Renal pelvis (tissue), 4 donors: ENCODE results near the gene ARL4C. TPM values are rescaled to one million over a fixed set of nuclear protein-coding genes. Genes with fewer than 3 reads are reported as not detected.

Source experiments
- DNase-seq: peaks from one replicate; pipeline ENCODE4 v3.0.0-alpha.2; 2013
- polyA plus RNA-seq, 3 donors: library from polyadenylated mRNA; unstranded; fragments of 120-200 nt; gene quantifications; one replicate each; pipeline ENCODE4 v1.2.1, GENCODE V29; 2013; ENCODE audit not compliant: insufficient read length in 3 of 3

ARL4C gene
- polyA plus RNA-seq, 3 donors = 48.8 to 60.2 (median 52.2) TPM

DNA sequence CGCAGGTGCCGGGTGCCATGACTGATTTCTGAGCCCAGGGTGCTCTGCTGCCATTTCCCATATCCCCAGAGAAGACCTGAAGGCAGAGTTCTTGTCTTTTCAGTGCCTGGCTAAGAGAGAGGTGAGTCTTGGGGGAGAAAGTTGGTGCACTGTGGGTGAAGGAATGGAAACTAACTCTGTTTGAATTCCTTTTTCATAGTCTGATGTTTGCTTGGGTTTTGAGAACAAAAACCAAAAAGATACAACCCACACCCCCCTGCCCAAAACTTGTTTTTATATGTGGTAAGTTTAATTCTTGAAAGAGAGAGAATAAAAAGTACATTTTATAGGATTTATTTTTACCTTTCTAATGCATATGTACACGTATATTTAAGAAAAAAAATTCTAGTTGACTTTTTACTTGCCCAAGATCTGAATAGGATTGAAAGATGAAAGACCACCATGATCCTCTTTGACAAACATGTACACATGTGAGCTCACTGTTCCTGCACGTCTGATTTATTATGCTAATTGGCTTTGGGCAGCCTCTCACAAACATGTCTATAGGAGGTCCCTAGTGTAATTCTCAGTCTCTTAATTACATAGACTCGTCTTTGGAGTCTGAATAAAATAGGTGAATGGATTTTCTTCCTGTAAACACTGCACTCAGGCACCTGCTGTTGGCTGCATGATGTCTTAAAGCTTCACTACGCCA is 46.3 kb downstream of the ARL4C start:
- no peak for DNase-seq

GRCh38 chr2:234448506-234449184 is 48.2 kb downstream of the ARL4C start:
- DNase-seq = no peak

DNA sequence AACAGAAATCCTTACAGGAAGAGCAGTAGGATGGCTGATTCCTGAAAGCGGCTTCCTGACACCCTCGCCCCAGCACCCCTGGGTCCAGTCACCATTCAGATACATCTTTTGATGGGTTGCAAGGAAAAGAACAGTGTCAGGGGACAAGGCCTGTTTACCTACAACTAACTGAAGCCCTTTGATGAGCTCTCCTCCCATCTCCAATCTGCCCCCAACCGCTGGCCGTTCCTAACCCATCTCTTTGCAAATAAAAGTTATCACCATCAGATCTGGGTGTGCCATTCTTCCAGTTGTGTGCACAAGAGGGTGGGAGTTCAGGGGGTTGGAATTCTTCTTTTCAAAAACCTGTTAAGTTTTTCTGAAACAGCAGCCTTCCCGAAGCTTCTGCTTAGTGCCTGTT is 48.9 kb downstream of the ARL4C start:
- DNase-seq = no peak

- DNase-seq = no peak
These were observed 49.7 kb downstream of the ARL4C start for GRCh38 chr2:234447189-234447588.

DNA sequence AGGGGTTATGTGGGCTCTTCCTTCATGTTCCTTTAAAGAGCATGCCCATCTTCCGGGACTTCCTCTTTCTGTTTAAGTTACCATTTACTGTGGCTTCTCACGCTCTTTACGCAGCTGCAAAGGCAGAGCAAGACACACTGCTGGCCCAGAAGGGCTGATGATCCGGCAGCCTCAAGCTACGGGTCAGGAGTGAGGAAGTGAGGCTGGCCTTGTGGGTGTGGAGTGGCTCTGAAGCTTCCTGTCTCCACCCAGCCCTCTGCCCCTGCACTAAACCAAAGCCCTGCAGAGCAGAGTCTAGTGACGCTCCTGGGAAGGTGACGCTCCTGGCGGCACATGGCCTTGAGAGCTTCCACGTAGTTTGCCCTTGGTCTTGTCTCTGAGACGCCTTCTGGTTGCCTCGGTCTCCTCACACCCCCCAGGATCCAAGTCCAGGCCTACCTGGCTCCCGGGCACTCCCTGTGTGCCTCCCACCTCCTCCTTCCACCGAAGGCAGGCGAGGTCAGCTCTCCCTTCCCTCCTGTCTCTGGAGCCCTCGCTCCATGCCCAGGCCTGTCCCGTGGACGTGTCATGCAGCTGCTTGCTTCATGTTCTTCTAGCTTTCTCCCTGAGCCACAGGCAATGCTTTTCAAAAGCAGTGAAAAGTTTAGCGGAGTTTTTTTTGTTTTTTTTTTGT is 50.3 kb downstream of the ARL4C start:
- DNase-seq = no peak

GRCh38 chr2:234444893-234445292 is 52.0 kb downstream of the ARL4C start:
- DNase-seq = no peak

DNA sequence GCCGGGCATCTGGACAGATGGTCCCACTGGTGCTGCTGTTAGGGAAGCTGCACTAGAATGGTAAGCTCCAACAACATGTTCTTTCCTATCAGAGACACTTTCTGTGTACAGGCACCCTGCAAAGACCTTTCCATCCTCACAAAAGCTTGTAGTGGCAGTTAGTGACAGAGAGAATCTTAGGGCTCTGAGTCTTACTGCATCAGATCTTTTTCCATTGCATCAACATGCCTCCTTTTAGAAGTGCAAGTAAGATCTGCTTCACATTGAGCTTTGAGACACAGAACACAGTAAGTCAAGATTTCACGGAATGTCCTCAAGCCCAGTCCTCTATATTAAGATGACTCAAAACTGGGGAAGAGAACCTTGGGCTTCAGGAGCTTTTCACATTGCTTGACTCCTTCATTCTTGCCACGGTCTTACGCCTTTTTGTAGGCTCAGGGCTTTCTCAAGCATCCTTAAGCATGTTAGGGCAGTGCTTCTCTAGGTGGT is 52.6 kb downstream of the ARL4C start:
- no peak for DNase-seq
